Measurements from ENCODE around the gene FOXL2NB.

The FOXL2NB gene

DNA sequence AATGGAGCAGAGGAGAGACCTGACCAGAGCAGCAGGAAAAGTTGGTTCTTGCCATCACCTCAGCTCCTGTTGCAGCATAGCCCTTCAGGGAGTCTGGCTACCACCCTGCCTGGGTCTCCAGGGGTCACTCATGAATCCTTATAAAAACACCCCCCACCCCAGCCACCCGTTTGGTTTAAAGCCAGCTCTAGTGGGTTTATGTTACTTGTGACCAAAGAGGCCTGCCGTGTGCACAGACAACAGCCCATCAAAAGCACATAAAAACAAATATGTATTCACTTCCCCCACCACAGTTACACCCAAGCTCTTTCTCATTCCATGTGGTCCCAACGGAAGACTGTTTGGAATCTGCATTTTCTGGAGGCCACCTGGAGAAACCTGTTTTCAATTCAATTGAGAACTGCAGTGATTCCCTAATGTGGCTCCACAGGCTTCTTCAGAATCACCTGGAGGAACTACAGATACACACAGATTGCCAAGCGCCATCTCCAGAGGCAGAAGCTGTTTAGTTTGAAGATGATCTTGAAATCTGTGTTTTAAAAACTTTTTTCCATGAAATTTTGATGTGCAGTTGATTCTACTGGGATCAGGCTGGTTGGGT, 13.8 kb upstream of the FOXL2NB start:
- no peak for DNase-seq

DNA sequence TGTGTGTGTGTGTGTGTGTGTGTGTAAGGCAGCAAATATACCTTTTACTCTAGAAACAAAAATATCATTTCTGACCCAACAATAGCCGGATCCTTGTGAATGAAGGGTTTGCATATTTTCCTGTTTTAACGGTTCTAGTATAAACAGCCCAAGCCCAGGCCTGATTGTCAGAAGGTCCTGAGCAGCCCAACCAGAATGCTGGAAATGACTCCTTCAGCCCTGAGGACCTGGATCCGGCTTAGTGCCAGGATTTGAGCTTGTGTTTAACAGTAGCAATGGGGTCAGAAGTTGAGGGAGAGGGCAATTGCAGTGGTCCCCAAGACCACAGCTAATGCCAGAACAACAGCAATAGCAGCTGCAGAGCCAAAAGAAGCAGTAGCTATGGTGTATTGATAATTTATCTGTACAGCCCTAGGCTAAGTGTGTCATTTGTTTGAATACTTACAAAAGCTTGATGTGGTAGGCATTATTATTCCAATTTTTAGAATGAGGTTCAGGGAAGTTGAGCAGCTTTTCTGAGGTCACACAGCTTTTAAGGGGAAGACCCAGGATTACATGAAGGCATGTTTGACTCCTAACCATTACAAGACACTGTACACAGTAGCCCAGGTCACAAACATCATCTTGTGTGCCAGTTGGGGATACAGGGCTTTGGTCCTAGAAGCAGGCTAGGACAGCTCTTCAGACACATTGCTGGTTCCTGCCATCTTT, 12.9 kb upstream of the FOXL2NB start:
- no peak for DNase-seq

DNA sequence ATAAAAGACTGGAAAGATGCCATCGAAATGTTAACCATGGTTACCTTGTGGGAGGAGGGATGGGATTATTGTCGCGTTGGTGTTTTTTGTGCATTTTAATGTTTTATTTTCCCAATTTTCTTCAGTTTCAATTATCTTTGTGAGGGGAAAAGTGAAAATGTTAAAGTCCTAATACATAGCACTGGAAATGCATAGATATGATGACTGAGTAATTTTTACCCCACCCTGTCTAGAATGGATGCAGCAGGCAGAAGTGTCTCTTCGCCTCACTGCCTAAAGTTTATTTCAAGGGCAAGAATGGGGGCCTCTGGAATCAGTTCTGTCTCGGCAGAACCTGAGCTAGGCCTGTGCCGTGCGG, 11.5 kb upstream of the FOXL2NB start:
- no peak for DNase-seq

DNA sequence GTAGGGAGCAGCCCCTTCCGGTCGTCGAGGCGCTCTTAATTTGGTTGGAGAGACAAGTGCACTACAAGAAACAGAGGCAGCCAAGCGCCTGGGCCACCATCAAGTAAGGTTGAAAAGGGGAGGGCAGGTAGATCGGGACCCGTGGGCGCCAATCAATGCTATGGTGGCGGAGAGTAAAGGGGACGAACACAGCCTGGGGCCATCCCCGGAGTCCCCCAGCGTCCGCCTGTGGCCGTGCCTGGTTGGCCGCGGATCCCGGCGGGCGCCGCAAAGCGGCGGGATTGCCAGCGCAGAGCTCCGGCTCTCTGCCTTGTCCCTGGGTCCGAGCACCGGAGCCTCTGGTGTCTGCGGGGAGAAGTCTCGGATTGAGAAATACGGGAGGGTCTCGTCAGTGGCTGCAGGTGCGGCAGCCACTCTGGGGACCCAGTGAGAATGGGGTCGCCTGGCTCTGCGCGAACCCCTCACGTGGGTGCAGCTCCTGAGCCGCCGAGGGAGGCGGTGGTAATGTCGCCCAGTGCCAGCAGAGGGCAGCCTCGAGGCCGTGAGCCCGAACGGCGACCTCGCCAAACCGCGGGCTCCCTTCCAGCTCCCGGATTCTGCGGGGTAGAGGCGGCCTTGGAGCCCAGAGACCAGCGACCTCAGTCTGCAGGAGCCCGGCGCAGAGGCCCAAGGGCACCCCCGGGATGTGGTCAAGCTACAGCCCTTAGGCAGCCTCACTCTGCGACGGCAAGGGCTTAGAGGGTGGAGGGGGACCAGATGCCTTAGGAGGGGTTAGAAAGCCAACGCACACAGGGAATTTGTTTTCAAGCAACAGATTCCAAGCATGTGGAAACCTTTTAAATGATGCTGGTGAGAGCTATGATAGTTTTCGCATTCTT, 10.9 kb upstream of the FOXL2NB start:
- peak; percentile 59 for DNase-seq

DNA sequence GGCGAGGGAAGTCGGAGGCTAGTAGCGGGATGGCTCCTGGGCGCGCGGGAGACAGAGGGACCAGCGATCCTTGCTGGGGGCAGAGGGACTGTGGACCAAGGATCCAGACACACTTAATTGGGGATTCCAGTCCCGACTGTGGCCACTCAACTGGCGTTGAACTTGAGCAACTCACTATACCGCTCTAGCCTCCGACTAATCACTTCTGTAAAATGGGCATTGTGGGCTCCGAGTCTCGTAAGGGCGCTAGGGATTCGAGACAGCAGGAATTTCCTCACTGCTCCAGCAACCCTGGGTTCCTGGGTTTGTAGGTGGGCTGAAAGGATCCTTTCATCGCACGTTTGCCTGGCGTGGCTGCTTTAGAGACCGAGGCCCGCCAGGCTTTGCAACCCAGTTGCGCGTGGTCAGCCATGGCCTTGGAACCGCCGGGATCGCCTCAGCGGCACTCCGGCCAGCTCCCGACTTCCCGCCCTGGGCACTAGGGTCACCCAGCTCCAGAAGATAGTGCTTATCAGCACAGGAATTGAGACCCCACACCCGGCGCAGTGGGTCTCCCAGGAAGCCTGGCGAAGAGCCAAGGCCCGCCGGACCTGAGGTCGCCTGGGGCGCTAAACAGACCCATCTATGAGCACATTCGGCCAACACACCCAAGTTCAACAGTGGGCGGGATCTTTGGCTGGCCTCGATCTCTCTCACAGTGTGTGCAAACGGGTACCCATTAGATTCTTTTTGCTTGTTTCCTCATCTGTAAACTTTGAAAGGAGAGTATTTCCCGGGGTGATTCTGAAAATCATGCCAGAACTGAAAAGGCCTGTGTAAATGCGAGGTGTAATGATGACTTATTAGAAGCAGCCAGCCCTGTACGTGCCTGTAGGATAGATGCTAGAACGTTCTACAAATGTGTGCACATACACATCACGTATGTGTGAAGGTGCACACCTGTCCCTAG, 10.0 kb upstream of the FOXL2NB start:
- DNase-seq: no peak

DNA sequence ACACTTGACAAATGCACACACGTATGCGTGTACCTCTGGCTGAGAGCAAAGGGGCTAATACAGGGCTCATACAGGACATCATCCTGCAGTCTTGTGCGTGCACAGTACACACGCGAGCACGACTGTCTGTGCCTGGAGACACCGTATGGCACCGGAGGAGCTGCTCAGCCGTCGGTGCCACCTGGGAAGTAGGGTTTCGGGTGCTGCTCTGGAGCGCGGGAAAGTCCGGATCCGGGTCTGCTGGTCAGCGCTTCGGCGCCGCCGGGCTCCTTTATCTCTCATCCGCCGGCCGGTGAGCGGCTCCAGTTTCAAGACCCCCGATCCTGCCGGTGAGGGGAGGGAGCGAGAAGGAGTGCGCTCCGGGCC, 9.3 kb upstream of the FOXL2NB start:
- no peak for DNase-seq

DNA sequence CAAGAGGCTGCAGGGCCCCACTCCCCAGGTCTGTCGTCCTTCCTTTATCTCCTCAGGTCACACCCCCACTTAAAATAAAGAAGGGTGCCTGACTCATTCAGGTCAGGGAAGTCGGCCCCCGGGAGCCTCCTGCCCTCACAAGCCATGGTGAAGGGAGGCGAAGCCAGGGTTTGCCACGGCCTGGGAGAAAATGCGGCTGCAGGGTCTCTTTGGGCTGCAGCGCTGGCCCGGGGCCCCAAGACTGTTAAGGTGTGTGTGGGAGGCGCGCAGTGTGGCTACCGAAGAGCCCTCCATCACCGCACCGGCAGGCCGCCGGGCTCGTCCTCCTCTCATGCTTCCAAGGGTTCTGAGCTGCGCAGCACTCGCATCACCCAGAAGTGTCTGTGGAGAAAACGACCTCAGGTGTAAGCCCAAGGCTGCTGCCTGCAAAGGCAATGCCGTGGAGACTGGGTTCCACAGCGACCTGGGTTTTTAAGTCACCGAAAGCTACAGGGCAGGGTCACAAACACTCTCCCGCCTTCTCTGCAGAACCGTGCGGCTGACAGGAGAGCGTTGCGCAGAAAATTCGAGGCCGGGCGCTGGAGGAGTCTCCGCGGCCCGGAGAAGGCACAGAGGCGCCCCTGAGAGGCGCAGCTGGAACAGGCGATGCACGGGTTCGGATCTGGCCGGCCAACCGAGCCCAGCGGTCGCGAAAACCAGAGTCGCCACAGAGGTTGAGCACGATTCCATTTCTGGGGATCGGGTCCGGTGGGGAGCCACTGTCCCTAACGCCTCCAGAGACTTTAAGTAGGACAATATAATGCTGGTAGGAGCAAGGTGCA, 8.8 kb upstream of the FOXL2NB start:
- no peak for DNase-seq

DNA sequence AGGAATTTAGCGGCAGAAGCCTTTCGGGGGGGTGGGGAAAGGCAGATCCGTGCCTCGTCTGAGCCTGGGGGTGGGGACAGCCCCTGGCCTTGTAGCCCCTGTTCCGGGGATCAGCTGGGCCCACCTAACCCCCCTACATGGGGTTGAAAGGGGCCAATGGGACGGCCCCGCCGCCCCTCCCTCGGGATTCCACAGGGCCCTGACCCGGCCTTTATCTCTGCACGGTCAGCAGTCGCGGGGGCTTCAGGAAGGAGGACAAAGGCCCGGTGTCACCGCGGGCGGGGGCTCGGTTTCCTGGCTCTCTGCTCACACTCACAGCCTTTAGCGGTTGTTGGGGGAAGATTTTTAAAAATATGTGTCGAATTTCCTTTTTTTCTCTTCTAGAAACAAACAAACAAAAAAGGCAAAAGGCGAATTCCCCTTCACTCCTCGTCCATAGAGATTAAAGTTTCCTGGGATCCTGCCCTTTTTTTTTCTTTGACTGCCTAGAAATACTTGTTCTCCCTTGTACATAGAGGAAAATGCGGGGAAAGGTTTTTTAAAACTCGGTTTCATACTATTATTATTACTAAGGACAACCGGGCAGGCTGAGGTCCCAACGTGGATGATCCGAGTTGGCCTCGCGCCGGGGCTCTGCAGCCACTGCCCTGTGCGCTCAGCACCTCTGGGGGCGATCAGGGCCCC, 8.0 kb upstream of the FOXL2NB start:
- DNase-seq: no peak

DNA sequence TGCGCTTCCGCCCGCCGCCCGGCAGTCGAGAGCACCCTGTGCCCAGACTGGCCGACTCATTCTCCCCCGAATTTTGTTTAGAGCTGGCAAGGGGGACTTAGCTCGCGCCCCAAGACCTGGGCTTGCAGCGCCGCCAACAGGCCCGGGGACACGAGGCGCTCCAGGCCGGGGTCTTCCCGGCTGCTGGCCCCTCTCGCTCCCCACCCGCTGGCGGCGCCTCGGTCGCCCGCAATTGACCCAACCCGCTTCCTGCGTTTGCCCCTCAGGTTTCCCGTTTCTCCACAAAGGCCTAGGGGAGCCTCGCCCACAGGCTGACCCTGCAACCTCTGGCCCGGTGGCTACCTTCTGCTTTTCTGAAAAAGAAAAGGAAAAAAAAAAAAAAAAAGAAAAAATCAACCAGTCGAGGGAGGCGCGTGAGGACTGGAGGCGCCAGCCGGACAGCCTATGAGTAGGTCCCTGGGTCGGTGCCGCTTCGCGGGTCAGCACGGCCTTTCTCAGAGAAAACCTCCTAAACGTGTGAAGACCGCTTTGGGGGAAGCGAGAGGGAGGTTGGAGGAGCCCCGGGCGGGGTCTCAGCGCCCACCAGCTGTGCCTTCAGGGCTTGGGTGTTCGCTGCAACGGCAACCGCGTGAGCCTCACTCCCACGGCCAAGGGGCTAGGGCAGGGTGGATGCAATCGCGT, 7.3 kb upstream of the FOXL2NB start:
- DNase-seq: no peak

DNA sequence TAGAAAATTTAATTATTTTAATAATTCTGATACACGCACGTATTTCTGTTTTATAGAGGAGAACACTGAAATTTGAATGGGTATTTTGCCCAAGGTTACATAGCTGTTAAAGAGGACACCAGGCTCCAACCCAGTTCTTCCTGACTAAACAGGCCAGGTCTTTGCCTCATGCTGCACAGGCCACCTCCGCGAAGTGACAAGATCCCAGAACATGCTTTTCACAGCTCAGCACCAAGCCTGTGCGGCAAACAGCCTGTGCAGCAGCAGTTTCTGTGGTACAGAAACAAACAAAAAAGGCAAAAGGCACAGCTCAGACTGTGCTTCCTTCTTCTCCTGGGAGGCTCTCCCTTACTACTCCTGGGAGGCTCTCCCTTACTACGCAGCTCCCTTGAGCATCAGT, 6.6 kb upstream of the FOXL2NB start:
- no peak for DNase-seq

DNA sequence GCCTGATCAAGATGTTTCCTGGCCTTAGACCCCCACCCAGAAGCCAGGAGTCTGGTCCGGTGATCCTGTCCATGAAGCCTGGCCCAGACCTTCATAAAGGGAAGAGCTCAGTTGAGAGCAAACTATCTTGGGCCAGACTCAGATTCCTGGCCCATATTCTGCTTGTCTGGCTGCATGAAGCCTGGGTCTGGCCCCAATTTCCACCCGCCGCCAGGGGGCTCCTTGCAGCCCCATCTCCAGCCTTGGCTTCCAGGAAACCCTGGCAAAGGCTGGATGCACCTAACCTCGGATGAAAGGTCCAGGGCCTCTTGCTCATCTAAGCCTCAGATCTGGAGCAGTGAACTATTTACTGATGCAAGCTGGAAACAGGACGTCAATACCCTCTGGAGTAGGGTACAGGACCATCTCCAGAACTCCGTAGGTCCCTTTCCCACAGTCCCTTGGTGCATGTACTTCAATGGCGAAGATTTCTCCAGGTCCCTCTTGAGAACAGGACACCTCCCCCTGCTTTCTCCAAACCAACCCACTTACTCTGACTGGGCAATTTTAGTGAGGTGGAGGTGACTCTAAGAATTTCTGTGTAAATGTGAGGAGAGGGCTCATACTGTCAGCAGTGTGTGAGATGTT, 5.6 kb upstream of the FOXL2NB start:
- peak; percentile 9 for DNase-seq

DNA sequence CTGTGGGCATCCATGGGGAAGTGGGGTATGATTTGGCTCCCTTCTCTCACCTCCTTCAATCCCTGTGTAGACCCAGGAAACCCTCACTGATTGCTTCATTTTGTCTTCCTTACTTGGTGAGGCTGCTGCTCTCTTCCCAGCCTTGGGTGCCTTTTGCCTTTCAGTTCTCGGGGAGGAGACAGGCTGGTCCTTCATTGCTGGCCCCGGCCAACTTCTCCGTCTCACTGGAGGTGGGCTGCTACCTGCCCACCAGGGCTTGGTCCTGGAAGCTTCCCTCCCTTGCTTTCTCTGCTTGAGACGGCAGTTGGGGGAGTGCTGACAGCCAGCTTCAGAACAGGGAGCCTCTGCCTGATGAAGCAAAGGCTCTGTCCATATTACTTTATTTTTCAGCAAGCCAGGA, 4.7 kb upstream of the FOXL2NB start:
- no peak for DNase-seq

DNA sequence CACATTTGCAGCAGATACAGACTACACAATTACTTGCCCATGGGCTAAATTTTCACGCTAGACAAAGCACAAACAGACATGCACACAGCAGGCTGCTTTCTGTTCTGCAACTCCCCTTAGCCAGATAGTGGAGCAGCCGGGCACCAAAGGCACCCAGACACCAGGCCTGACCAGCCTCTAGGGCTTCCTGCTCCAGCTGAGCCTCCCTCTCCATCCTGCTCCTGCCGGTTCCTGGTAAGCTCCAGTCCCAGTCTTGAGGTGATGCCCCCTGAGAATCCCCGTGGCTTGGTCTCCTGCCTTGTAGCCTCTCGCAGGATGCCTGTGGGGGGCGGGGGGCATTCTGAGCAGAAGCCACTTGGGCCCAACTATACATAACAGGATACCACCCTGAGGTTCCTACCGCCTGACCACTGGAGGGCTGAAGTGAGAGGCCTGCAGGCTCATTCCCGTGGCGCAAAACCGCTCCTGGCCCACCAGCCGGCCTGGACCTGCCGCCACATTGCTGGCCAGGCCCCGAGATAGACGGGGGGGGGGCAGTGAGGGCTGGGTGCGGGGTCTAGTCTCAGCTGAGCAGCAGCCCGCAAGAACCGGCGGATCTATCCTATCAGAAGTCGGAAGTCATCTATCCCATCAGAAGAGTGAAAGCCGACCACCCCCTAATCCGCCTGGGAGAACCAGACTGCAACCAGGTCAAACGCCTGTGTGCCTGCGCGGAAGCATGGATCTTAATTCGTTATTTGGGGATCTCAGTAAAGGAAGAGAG, 4.0 kb upstream of the FOXL2NB start:
- DNase-seq: no peak

DNA sequence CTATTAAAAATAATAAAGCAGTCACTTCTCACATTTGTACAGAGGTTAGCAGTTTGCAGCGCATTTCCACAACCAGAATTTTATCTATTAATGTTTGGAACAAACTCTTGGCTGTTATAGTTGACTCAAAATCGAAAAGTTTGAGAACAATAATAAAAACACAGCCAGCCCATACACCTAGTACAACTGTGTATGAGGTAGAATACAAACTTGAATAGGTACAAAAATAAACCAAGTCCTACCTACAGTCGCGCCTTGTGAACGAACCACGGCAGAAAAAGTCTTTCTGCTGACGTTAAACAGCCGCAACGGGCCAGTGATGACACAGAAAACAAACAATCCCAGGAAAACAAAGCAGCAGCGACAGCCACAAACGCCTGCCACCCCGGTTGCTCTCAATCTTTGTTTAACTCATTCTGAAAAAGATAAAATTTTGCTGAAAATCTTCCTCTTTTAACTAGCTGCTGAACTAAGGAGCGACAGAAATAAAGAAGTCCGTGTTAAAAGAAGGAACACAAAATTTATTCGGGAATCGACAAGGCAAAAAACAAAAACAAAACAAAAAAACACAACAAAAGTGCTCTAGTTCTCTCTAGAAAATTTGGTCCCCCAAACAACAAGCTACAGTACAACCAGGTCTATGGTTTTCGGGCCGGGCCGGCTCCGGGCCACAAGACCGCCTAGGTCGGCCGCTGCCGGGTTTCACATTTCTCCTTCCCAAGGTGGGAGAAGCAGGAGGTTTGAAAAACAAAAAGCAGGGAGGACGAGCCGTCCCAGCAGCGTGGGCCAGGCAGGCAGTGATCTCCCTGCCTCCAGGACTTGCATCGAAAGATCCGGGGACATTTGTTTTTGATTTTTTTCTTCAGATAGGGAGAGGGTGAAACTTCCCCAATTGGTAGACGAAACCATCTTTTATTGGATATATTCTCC, 3.0 kb upstream of the FOXL2NB start:
- no peak for DNase-seq

DNA sequence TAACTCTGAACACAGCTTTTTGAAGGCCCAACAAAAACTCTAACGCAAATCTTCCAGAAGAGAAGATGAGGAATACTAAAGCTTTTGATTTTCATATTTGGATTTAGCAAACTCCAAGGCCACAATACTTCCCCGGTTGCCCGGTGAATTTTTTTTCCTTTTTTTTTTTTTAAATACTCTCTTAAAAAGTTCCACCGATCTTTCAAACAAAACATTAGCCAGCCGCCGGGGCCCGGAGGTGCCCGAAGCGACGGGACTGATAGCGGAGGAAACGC, 2.4 kb upstream of the FOXL2NB start:
- DNase-seq: no peak

DNA sequence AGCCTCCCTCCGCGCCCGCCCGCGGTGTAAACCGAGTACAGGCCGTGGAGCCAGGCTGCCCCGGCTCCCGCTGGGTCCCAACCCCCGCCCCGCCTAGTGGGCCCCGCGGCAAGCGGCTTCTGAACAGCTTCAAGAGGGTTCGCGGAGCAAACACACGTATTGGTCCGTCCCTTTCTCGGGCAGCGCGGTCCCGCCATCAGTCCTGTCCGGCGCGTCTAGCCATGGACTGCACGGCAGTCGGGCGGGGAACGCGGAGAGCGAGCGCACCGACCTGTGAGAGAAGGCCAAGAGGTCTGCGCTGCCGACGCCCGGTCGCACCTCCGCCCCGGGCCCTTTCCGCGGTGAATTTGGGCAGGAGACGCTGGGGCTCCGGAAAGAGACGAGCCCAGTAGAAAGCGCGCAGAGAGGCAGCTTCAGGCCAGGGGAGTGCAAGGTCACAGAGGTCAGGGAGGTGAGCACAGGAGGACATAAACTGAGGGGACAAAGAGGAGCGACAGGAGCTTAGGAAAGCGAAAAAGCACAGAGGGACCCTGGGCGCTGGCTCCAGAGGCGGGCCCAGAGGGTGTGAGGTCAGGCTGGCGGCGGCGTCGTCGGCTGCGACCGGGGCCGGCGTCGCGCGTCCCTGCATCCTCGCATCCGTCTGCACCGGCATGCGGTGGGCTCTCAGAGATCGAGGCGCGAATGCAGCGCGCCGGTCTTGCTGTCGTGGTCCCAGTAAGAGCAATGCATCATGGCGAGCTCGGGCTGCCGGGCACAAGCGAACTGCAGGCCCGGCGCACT, 1.9 kb upstream of the FOXL2NB start:
- no peak for DNase-seq

DNA sequence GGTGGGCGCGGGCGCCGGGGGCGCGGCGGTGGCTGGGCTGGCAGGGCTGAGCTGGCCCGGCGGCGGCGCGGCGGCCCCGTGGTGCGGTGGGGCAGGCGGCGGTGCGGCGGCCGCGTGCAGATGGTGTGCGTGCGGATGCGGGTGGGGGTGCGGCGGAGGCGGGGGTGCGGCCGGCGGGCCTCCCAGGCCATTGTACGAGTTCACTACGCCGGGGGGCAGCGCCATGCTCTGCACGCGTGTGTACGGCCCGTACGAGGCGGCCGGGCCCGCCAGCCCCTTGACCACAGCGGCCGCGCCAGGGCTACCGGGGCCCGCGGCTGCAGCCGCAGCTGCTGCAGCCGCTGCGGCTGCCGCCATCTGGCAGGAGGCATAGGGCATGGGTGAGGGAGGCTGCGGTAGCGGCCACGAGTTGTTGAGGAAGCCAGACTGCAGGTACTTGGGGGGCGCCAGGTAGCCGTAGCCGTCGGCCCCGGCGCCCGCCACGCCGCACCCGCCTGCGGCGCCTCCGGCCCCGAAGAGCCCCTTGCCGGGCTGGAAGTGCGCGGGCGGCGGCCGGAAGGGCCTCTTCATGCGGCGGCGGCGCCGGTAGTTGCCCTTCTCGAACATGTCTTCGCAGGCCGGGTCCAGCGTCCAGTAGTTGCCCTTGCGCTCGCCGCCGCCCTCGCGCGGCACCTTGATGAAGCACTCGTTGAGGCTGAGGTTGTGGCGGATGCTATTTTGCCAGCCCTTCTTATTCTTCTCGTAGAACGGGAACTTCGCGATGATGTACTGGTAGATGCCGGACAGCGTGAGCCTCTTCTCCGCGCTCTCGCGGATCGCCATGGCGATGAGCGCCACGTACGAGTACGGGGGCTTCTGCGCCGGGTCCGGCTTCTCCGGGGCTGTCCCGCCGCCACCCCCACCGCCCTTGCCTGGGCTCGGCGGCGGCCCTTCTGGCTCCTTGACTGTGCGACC, 1.0 kb upstream of the FOXL2NB start:
- no peak for DNase-seq

Data from NCI-H1092 treated with DMSO at 0.1 percent for 48 hours (cell line).